CD4-positive, CD25-positive, alpha-beta regulatory T cell (primary cell): ENCODE results near the gene RAB8A. TPM values are rescaled to one million over a fixed set of nuclear protein-coding genes. Genes with fewer than 3 reads are reported as not detected.
"Not testable (repeated sequence)": the region's sequence is repeated elsewhere in the genome, so short reads cannot be mapped to it uniquely, and the experiment has no call there.

Experiments used
- ATAC-seq, 2 donors: fragments of 150-1000 bp; cut with Tn5 transposase; one replicate each; pipeline ENCODE4 v1.10.0; 2021; ENCODE audit warnings: low read depth in 2 of 2, moderate number of reproducible peaks in 2 of 2, moderate library complexity in 1 of 2
- DNase-seq, 3 donors: peaks; one replicate each; pipeline versions ENCODE4 v3.0.0 to v3.0.0-alpha.2; 2012 to 2022; ENCODE audit warnings: mixed read lengths in 1 of 3
- H3K27ac ChIP-seq: one replicate; pipeline ENCODE4 v1.7.0; 2013; ENCODE audit warnings: mild to moderate bottlenecking, low read length; ENCODE audit not compliant: insufficient read depth, poor library complexity, severe bottlenecking
- H3K27me3 ChIP-seq: one replicate; pipeline ENCODE4 v1.7.0; 2013; ENCODE audit warnings: low read length; ENCODE audit not compliant: control insufficient read depth, insufficient read depth
- H3K36me3 ChIP-seq: one replicate; pipeline ENCODE4 v1.7.0; 2013; ENCODE audit warnings: mild to moderate bottlenecking, low read length, moderate library complexity; ENCODE audit not compliant: control insufficient read depth, insufficient read depth
- H3K4me1 ChIP-seq: 2 replicates; pipeline ENCODE4 v1.7.0; 2013; ENCODE audit warnings: mild to moderate bottlenecking, low read length; ENCODE audit not compliant: insufficient read depth, control insufficient read depth, poor library complexity, severe bottlenecking
- H3K4me3 ChIP-seq: one replicate; pipeline ENCODE4 v1.7.0; 2013; ENCODE audit warnings: low read depth, mild to moderate bottlenecking, low read length, moderate library complexity
- H3K9me3 ChIP-seq, 2 experiments: 1 replicate in 1 of 2; 2 replicates in 1 of 2; pipeline ENCODE4 v1.7.0; 2013; ENCODE audit warnings: low read length in 2 of 2, mild to moderate bottlenecking in 1 of 2, moderate library complexity in 1 of 2; ENCODE audit not compliant: control insufficient read depth in 2 of 2
- H3K27ac Mint-ChIP-seq, 3 donors: one replicate each; pipeline ENCODE4 v1.8.0; 2020 to 2022; ENCODE audit warnings: mild to moderate bottlenecking in 3 of 3, mixed read lengths in 3 of 3, moderate library complexity in 2 of 3
- H3K27me3 Mint-ChIP-seq: one replicate; pipeline ENCODE4 v1.8.0; 2022; ENCODE audit warnings: mild to moderate bottlenecking, mixed read lengths
- H3K36me3 Mint-ChIP-seq: one replicate; pipeline ENCODE4 v1.8.0; 2020; ENCODE audit warnings: mixed read lengths
- H3K4me1 Mint-ChIP-seq, 4 donors: one replicate each; pipeline ENCODE4 v1.8.0; 2020 to 2022; ENCODE audit warnings: mixed read lengths in 4 of 4, mild to moderate bottlenecking in 1 of 4
- H3K4me3 Mint-ChIP-seq, 4 donors: one replicate each; pipeline ENCODE4 v1.8.0; 2020 to 2022; ENCODE audit warnings: mild to moderate bottlenecking in 4 of 4, mixed read lengths in 4 of 4, moderate library complexity in 3 of 4
- H3K9me3 Mint-ChIP-seq, 7 donors: one replicate each; pipeline ENCODE4 v1.8.0; 2020 to 2022; ENCODE audit warnings: mixed read lengths in 7 of 7, mild to moderate bottlenecking in 3 of 7, moderate library complexity in 2 of 7
- polyA plus RNA-seq, 4 donors: library from polyadenylated mRNA; unstranded; fragments of 300-500 nt; fragmentation: Illumina TruSeq; gene quantifications; one replicate each; pipeline ENCODE4 v1.2.3, GENCODE V29; 2021
- total RNA-seq: library from RNA; stranded (reverse); gene quantifications from one replicate; pipeline ENCODE4 v1.2.3, GENCODE V29; 2022

RAB8A gene
- total and polyA plus RNA-seq, 5 donors from 2014 or later = 79.6 to 93.0 (median 88.1) TPM

GRCh38 chr19:16164222-16164890, 52.7 kb downstream of the RAB8A start:
- Mint-ChIP-seq H3K27me3 (no peaks in the 10 kb centered on the region), H3K9me3 (no peaks in the 10 kb centered on the region), H3K4me3 (no peak overlapping the region), H3K27ac (no peak overlapping the region), H3K4me1 (peaks cover 0 to 3% (median 0%) of the 10 kb centered on the region in 4 donors), H3K36me3 (no peaks in the 10 kb centered on the region)
- Histone ChIP-seq H3K36me3 (no peaks in the 10 kb centered on the region), H3K27ac (no peak overlapping the region), H3K4me1 (no peaks in the 10 kb centered on the region), H3K27me3 (no peaks in the 10 kb centered on the region), H3K9me3 (no peaks in the 10 kb centered on the region), H3K4me3 (no peak overlapping the region)
- no peak for DNase-seq
- ATAC-seq = no peak

- DNase-seq (no peak), ATAC-seq (no peak)
- no peak overlapping the region for H3K4me3 Mint-ChIP-seq
- no peaks in the 10 kb centered on the region for H3K36me3 Mint-ChIP-seq
- no peaks in the 10 kb centered on the region for H3K4me1 ChIP-seq
- peaks cover 2% of the 10 kb centered on the region for H3K27me3 Mint-ChIP-seq
- no peaks in the 10 kb centered on the region for H3K36me3 ChIP-seq
- no peak overlapping the region for H3K27ac Mint-ChIP-seq
- no peak overlapping the region for H3K27ac ChIP-seq
- H3K9me3 Mint-ChIP-seq = no peaks in the 10 kb centered on the region
- H3K27me3 ChIP-seq = no peaks in the 10 kb centered on the region
- H3K4me1 Mint-ChIP-seq = no peaks in the 10 kb centered on the region
- H3K9me3 ChIP-seq = no peaks in the 10 kb centered on the region
- no peak overlapping the region for H3K4me3 ChIP-seq
Measured at GRCh38 chr19:16166417-16166816, 54.7 kb downstream of the RAB8A start.

GRCh38 chr19:16167055-16167454, 55.4 kb downstream of the RAB8A start:
- no peak overlapping the region for H3K27ac ChIP-seq
- no peaks in the 10 kb centered on the region for H3K4me1 Mint-ChIP-seq
- H3K4me3 Mint-ChIP-seq = peak overlapping the region in 1 of 4 donors; percentile 9
- H3K36me3 ChIP-seq = no peaks in the 10 kb centered on the region
- H3K9me3 ChIP-seq = no peaks in the 10 kb centered on the region
- no peaks in the 10 kb centered on the region for H3K27me3 ChIP-seq
- H3K27ac Mint-ChIP-seq = no peak overlapping the region
- no peaks in the 10 kb centered on the region for H3K4me1 ChIP-seq
- peaks cover 4% of the 10 kb centered on the region for H3K27me3 Mint-ChIP-seq
- no peak for DNase-seq
- no peak overlapping the region for H3K4me3 ChIP-seq
- H3K36me3 Mint-ChIP-seq = no peaks in the 10 kb centered on the region
- no peak for ATAC-seq
- H3K9me3 Mint-ChIP-seq = no peaks in the 10 kb centered on the region

- Mint-ChIP-seq H3K9me3 (no peaks in the 10 kb centered on the region), H3K4me3 (no peak overlapping the region), H3K27me3 (peaks cover 4% of the 10 kb centered on the region), H3K4me1 (no peaks in the 10 kb centered on the region), H3K27ac (peak overlapping the region in 1 of 3 donors; percentile 4), H3K36me3 (no peaks in the 10 kb centered on the region)
- DNase-seq (peak in 1 of 3 donors; percentile 32), ATAC-seq (no peak)
- no peaks in the 10 kb centered on the region for H3K27me3 ChIP-seq
- H3K36me3 ChIP-seq = no peaks in the 10 kb centered on the region
- no peaks in the 10 kb centered on the region for H3K9me3 ChIP-seq
- no peaks in the 10 kb centered on the region for H3K4me1 ChIP-seq
- H3K4me3 ChIP-seq = no peak overlapping the region
- no peak overlapping the region for H3K27ac ChIP-seq
Measured at GRCh38 chr19:16168465-16169081, 56.9 kb downstream of the RAB8A start.

- Histone ChIP-seq H3K9me3 (no peaks in the 10 kb centered on the region), H3K4me1 (no peaks in the 10 kb centered on the region), H3K4me3 (no peak overlapping the region), H3K27ac (no peak overlapping the region), H3K27me3 (no peaks in the 10 kb centered on the region), H3K36me3 (no peaks in the 10 kb centered on the region)
- no peak overlapping the region for H3K4me3 Mint-ChIP-seq
- H3K4me1 Mint-ChIP-seq = no peaks in the 10 kb centered on the region
- ATAC-seq = no peak
- no peak for DNase-seq
- no peaks in the 10 kb centered on the region for H3K36me3 Mint-ChIP-seq
- peaks cover 4% of the 10 kb centered on the region for H3K27me3 Mint-ChIP-seq
- H3K9me3 Mint-ChIP-seq = no peaks in the 10 kb centered on the region
- no peak overlapping the region for H3K27ac Mint-ChIP-seq
Measured at GRCh38 chr19:16170134-16170533, 58.4 kb downstream of the RAB8A start.

- ATAC-seq (no peak), DNase-seq (no peak)
- Mint-ChIP-seq H3K27me3 (peaks cover 4% of the 10 kb centered on the region), H3K27ac (no peak overlapping the region), H3K4me3 (no peak overlapping the region), H3K4me1 (no peaks in the 10 kb centered on the region), H3K36me3 (no peaks in the 10 kb centered on the region), H3K9me3 (no peaks in the 10 kb centered on the region)
- Histone ChIP-seq H3K27me3 (no peaks in the 10 kb centered on the region), H3K9me3 (no peaks in the 10 kb centered on the region), H3K4me1 (no peaks in the 10 kb centered on the region), H3K4me3 (no peak overlapping the region), H3K36me3 (no peaks in the 10 kb centered on the region), H3K27ac (no peak overlapping the region)
Measured at GRCh38 chr19:16175954-16176353, 64.3 kb downstream of the RAB8A start.

GRCh38 chr19:16178866-16179265, 67.2 kb downstream of the RAB8A start:
- not testable (repeated sequence) for DNase-seq, H3K27me3 ChIP-seq, H3K36me3 Mint-ChIP-seq, H3K4me3 Mint-ChIP-seq, H3K4me3 ChIP-seq, H3K27me3 Mint-ChIP-seq, H3K27ac ChIP-seq, H3K36me3 ChIP-seq, H3K4me1 Mint-ChIP-seq, H3K9me3 ChIP-seq, H3K4me1 ChIP-seq, H3K27ac Mint-ChIP-seq, H3K9me3 Mint-ChIP-seq, ATAC-seq

- ATAC-seq (no peak), DNase-seq (no peak)
- Histone ChIP-seq H3K27ac (no peak overlapping the region), H3K36me3 (no peaks in the 10 kb centered on the region), H3K27me3 (no peaks in the 10 kb centered on the region), H3K4me3 (no peak overlapping the region), H3K9me3 (no peaks in the 10 kb centered on the region), H3K4me1 (peaks cover 11% of the 10 kb centered on the region)
- Mint-ChIP-seq H3K27me3 (peaks cover 6% of the 10 kb centered on the region), H3K36me3 (peaks cover 4% of the 10 kb centered on the region), H3K4me1 (peaks cover 2 to 18% (median 12%) of the 10 kb centered on the region in 4 donors), H3K4me3 (no peak overlapping the region), H3K27ac (no peak overlapping the region), H3K9me3 (no peaks in the 10 kb centered on the region)
Measured at GRCh38 chr19:16180611-16181010, 68.9 kb downstream of the RAB8A start.
